ENCODE data around the gene PSMB7.
A peak's percentile ranks its signal among the peaks of the same experiment; 100 is the strongest.

PSMB7 gene

GRCh38 chr9:124320062-124320973, 94.9 kb downstream of the PSMB7 start:
- ChIA-PET CTCF (interaction anchor here (0.6 to 1.9 kb wide), 10 partner anchors 9 to 1285 kb away, joined by 3 to 10 read pairs (median 3); no protein-coding TSS in a partner anchor), POLR2A (ENCODE audit: low non-redundant PET) (no interaction called here)
- peak; percentile 97 for TF ChIP-seq CTCF (conservative IDR thresholded peaks at IDR 0.05; ENCODE audit: low read depth)
- peak; percentile 90 for DNase-seq (ENCODE audit: low spot score)
- H3K27ac ChIP-seq = peak overlapping the region; percentile 42

- no peak for DNase-seq (ENCODE audit: low spot score)
- H3K27ac ChIP-seq = peak overlapping the region; percentile 81
- no peak for TF ChIP-seq CTCF (conservative IDR thresholded peaks at IDR 0.05; ENCODE audit: low read depth)
- POLR2A ChIA-PET (ENCODE audit: low non-redundant PET) = no interaction called here
- CTCF ChIA-PET = no interaction called here
Observed at GRCh38 chr9:124315882-124316281, 99.4 kb downstream of the PSMB7 start.

- TF ChIP-seq CTCF (conservative IDR thresholded peaks at IDR 0.05; ENCODE audit: low read depth) = no peak
- POLR2A ChIA-PET (ENCODE audit: low non-redundant PET) = no interaction called here
- CTCF ChIA-PET = no interaction called here
- peak overlapping the region; percentile 81 for H3K27ac ChIP-seq
- no peak for DNase-seq (ENCODE audit: low spot score)
Observed at GRCh38 chr9:124313940-124314339, 101.3 kb downstream of the PSMB7 start.

DNA sequence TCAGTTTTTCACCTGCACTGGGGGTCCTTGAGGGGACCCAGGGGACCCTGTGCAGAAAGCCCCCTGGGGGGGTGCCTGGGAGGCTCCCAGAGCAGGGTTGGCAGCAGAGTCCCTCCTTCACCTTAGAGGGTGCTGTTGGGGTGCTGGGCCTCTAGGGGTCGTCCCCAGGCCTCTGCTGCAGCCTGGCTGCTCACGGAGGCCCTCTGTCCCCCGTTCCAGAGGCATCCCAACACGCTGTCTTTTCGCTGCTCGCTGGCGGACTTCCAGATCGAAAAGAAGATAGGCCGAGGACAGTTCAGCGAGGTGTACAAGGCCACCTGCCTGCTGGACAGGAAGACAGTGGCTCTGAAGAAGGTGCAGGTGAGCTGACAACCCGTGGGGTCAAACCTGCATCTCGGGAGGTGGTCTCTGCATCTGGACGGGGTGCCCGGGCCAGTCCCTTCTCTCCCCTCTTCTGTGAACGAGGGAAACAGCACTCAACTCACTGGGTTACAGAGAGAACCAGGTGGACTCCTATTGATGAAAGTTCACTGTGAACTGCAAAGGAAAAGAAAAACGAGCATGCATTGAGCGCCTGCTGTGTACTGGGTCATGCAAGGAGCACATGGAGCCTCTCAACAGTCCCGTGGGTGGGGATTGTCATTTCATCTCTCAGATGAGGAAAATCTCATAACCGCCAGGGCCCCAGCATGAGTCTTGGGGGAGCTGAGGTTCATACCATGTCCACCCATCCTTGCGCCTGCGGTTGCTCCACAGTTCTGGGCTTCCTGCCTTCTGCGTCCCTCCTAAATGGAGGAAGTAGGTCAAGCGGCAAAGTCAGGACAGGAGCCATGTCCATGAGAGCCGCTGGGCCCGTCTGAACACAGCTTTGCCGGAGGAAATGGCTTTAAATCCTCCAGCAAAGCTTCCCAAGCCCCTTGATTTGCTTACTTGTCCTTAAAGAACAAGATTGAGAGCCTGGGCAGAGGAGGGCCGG, 102.7 kb downstream of the PSMB7 start:
- no peak for DNase-seq (ENCODE audit: low spot score)
- H3K27ac ChIP-seq = peak overlapping the region; percentile 81
- TF ChIP-seq CTCF (conservative IDR thresholded peaks at IDR 0.05; ENCODE audit: low read depth) = no peak
- ChIA-PET POLR2A (ENCODE audit: low non-redundant PET) (no interaction called here), CTCF (interaction anchor here (0.6 to 1.2 kb wide), 2 partner anchors 8 to 961 kb away, joined by 3 to 5 read pairs; no protein-coding TSS in a partner anchor)

DNA sequence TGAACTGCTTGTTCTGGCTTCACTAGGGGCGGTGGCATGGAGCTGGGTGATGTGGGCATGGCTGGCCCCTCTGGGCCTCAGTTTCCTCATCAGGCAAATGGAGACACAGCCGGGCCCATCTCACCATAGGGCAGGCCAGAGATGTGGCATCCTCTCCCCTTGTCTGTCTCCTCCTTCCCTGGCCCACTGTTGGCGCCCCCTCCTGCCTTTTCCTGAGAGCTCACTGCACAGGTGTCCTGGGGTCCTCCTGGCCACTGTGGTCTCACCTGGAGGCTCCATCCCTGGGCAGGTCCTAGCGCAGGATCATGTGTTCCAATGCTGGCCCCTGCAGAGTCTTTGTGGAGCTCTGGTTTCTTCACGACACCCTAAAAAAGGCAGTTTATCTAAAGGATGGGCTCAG, 104.0 kb downstream of the PSMB7 start:
- TF ChIP-seq CTCF (conservative IDR thresholded peaks at IDR 0.05; ENCODE audit: low read depth) = no peak
- peak overlapping the region; percentile 81 for H3K27ac ChIP-seq
- POLR2A ChIA-PET (ENCODE audit: low non-redundant PET) = no interaction called here
- no peak for DNase-seq (ENCODE audit: low spot score)
- CTCF ChIA-PET = interaction anchor here (0.5 to 1.2 kb wide), 5 partner anchors 9 to 213 kb away, joined by 3 to 5 read pairs (median 3); no protein-coding TSS in a partner anchor

- peak overlapping the region; percentile 81 for H3K27ac ChIP-seq
- POLR2A ChIA-PET (ENCODE audit: low non-redundant PET) = no interaction called here
- CTCF ChIA-PET = interaction anchor here (0.5 to 1.9 kb wide), 3 partner anchors 61 to 187 kb away, joined by 4 to 8 read pairs (median 4); no protein-coding TSS in a partner anchor
- peak; percentile 97 for DNase-seq (ENCODE audit: low spot score)
- no peak for TF ChIP-seq CTCF (conservative IDR thresholded peaks at IDR 0.05; ENCODE audit: low read depth)
Observed at GRCh38 chr9:124309667-124310084, 105.6 kb downstream of the PSMB7 start.
